Activated T-cell treated with anti-CD3 and anti-CD28 coated beads for 4 hours (primary cell): ENCODE measurements around the gene TAPBPL.
"Not testable (repeated sequence)": the region's sequence is repeated elsewhere in the genome, so short reads cannot be mapped to it uniquely, and the experiment has no call there.

Experiments
- DNase-seq: peaks from one replicate; pipeline ENCODE4 v3.0.0-alpha.2; 2020

TAPBPL gene

GRCh38 chr12:6494258-6494743, 42.5 kb downstream of the TAPBPL start:
- no peak for DNase-seq

GRCh38 chr12:6494968-6495367, 43.1 kb downstream of the TAPBPL start:
- no peak for DNase-seq

GRCh38 chr12:6497291-6497690, 45.4 kb downstream of the TAPBPL start:
- DNase-seq = not testable (repeated sequence)

GRCh38 chr12:6500466-6500865, 48.6 kb downstream of the TAPBPL start:
- no peak for DNase-seq

GRCh38 chr12:6507102-6507998, 55.5 kb downstream of the TAPBPL start:
- DNase-seq = no peak

GRCh38 chr12:6508087-6508486, 56.2 kb downstream of the TAPBPL start:
- DNase-seq = no peak
